ENCODE measurements around the gene PRR13. TPM values are rescaled to one million over a fixed set of nuclear protein-coding genes. Genes with fewer than 3 reads are reported as not detected.
A peak's percentile ranks its signal among the peaks of the same experiment; 100 is the strongest.

The PRR13 gene
- total and polyA plus RNA-seq, 2 of the 13 experiments (the other 11 are each of a cell fraction or from before 2014, with no cell fraction given), result 65.0 to 102 TPM

GRCh38 chr12:53492830-53493609 is 51.5 kb downstream of the PRR13 start (continued):
- TF ChIP-seq HOXA5 (CRISPR knock-in tag; IDR thresholded peaks at IDR 0.05) (peak; percentile 62), PLRG1 (conservative IDR thresholded peaks at IDR 0.05) (no peak), MAZ (IDR thresholded peaks at IDR 0.05; ENCODE audit: borderline replicate concordance, low read depth, low read length) (no peak), MAZ (CRISPR knock-in tag; IDR thresholded peaks at IDR 0.05; ENCODE audit: low read depth) (no peak; the same call in 1 of the 2 replicates), SKIL (CRISPR knock-in tag; IDR thresholded peaks at IDR 0.05; ENCODE audit: borderline replicate concordance) (peak; percentile 50), ZNF605 (CRISPR knock-in tag; IDR thresholded peaks at IDR 0.05) (0 out of 2 replicates have a peak, but pooled peaks have one; percentile 39), ZNF687 (CRISPR knock-in tag; IDR thresholded peaks at IDR 0.05) (peak; percentile 69), ZMYM4 (CRISPR knock-in tag; IDR thresholded peaks at IDR 0.05) (0 out of 2 replicates have a peak, but pooled peaks have one; percentile 31), ZNF574 (CRISPR knock-in tag; IDR thresholded peaks at IDR 0.05) (peak; percentile 68; the same call in 1 of the 2 replicates), UBTF (CRISPR knock-in tag; IDR thresholded peaks at IDR 0.05) (peak; percentile 34; the same call in 1 of the 2 replicates), PHF5A (CRISPR knock-in tag; IDR thresholded peaks at IDR 0.05; ENCODE audit: low read depth, unreplicated experiment) (peak; percentile 22), ZNF709 (CRISPR knock-in tag; IDR thresholded peaks at IDR 0.05) (0 out of 2 replicates have a peak, but pooled peaks have one; percentile 39), MED1 (CRISPR knock-in tag; IDR thresholded peaks at IDR 0.05) (0 out of 2 replicates have a peak, but pooled peaks have one; percentile 18), HDAC1 (CRISPR knock-in tag; IDR thresholded peaks at IDR 0.05) (peak; percentile 25; the same call in 1 of the 2 replicates), HOXA3 (CRISPR knock-in tag; IDR thresholded peaks at IDR 0.05) (0 out of 2 replicates have a peak, but pooled peaks have one; percentile 56), ZNF510 (CRISPR knock-in tag; IDR thresholded peaks at IDR 0.05; ENCODE audit: low read depth) (no peak), SALL2 (CRISPR knock-in tag; IDR thresholded peaks at IDR 0.05) (0 out of 2 replicates have a peak, but pooled peaks have one; percentile 54)

All from HepG2 (cell line).